Astrocyte (in vitro differentiated cells and primary cell): ENCODE measurements around the gene VPS50. TPM values are rescaled to one million over a fixed set of nuclear protein-coding genes. Genes with fewer than 3 reads are reported as not detected.
"Not testable (repeated sequence)": the region's sequence is repeated elsewhere in the genome, so short reads cannot be mapped to it uniquely, and the experiment has no call there.

ENCODE experiments used
- DNase-seq: peaks from one replicate; pipeline ENCODE4 v3.0.0-alpha.2; 2010; ENCODE audit warnings: low read depth
- FAIRE-seq: peaks from 2 replicates; lab custom pipeline; 2011; peaks lifted over from hg19 to GRCh38; lab: Jason Lieb, UNC
- H2AFZ ChIP-seq: 2 replicates; pipeline ENCODE4 v1.6.0; 2012; ENCODE audit warnings: low read depth, low read length, inconsistent platforms
- H3K27ac ChIP-seq: 2 replicates; pipeline ENCODE4 v1.5.1; 2011; ENCODE audit warnings: low read depth, low read length, inconsistent platforms
- H3K27me3 ChIP-seq: 2 replicates; pipeline ENCODE4 v1.6.0; 2011; ENCODE audit warnings: low read length, inconsistent platforms; ENCODE audit not compliant: insufficient read depth
- H3K36me3 ChIP-seq: 2 replicates; pipeline ENCODE4 v1.5.1; 2011; ENCODE audit warnings: low read length, inconsistent platforms; ENCODE audit not compliant: insufficient read depth
- H3K4me1 ChIP-seq: 2 replicates; pipeline ENCODE4 v1.5.1; 2011; ENCODE audit warnings: low read length, inconsistent platforms; ENCODE audit not compliant: insufficient read depth
- H3K4me2 ChIP-seq: 2 replicates; pipeline ENCODE4 v1.6.0; 2012; ENCODE audit warnings: low read length, inconsistent platforms
- H3K4me3 ChIP-seq: 2 replicates; pipeline ENCODE4 v1.5.1; 2011; ENCODE audit warnings: low read depth, mild to moderate bottlenecking, low read length, inconsistent platforms; ENCODE audit not compliant: insufficient read depth
- H3K79me2 ChIP-seq: 2 replicates; pipeline ENCODE4 v1.6.0; 2012; ENCODE audit warnings: mild to moderate bottlenecking, low read length, inconsistent platforms; ENCODE audit not compliant: insufficient read depth
- H3K9ac ChIP-seq: 2 replicates; pipeline ENCODE4 v1.6.0; 2012; ENCODE audit warnings: mild to moderate bottlenecking, low read length, inconsistent platforms
- H3K9me3 ChIP-seq: 2 replicates; pipeline ENCODE4 v1.5.1; 2012; ENCODE audit warnings: low read depth, mild to moderate bottlenecking, low read length, inconsistent platforms; ENCODE audit not compliant: insufficient read depth
- H4K20me1 ChIP-seq: 2 replicates; pipeline ENCODE4 v1.6.0; 2012; ENCODE audit warnings: low read length, inconsistent platforms; ENCODE audit not compliant: insufficient read depth
- H3K27ac Mint-ChIP-seq: one replicate; pipeline ENCODE4 v1.8.0; 2021; ENCODE audit warnings: mild to moderate bottlenecking, mixed read lengths; ENCODE audit not compliant: unreplicated experiment
- H3K27me3 Mint-ChIP-seq: one replicate; pipeline ENCODE4 v1.8.0; 2021; ENCODE audit warnings: low read depth, mixed read lengths; ENCODE audit not compliant: unreplicated experiment
- H3K36me3 Mint-ChIP-seq: one replicate; pipeline ENCODE4 v1.8.0; 2021; ENCODE audit warnings: low read depth, mixed read lengths; ENCODE audit not compliant: unreplicated experiment
- H3K4me1 Mint-ChIP-seq: one replicate; pipeline ENCODE4 v1.8.0; 2021; ENCODE audit warnings: low read depth, mixed read lengths; ENCODE audit not compliant: unreplicated experiment
- H3K4me3 Mint-ChIP-seq: one replicate; pipeline ENCODE4 v1.8.0; 2021; ENCODE audit warnings: mild to moderate bottlenecking, moderate library complexity, mixed read lengths; ENCODE audit not compliant: unreplicated experiment
- H3K9me3 Mint-ChIP-seq: one replicate; pipeline ENCODE4 v1.8.0; 2021; ENCODE audit warnings: mild to moderate bottlenecking, mixed read lengths; ENCODE audit not compliant: unreplicated experiment
- CTCF ChIP-seq: IDR thresholded peaks from 2 replicates; pipeline ENCODE4 v1.5.1; 2011; ENCODE audit warnings: low read depth, mild to moderate bottlenecking, inconsistent platforms, low read length, moderate library complexity; ENCODE audit not compliant: insufficient read depth
- EZH2 ChIP-seq: IDR thresholded peaks from 2 replicates; pipeline ENCODE4 v1.6.1; 2012; ENCODE audit warnings: mild to moderate bottlenecking, low read length, inconsistent platforms; ENCODE audit not compliant: insufficient read depth
- total RNA-seq: library from RNA; stranded (reverse); gene quantifications from 2 replicates; pipeline ENCODE4 v1.2.1, GENCODE V29; 2021

Gene VPS50
- total RNA-seq, 1 donor from 2014 or later, result 19.0 TPM

GRCh38 chr7:93315896-93316295 is 83.7 kb downstream of the VPS50 start:
- Mint-ChIP-seq H3K4me3 (no peak overlapping the region), H3K27ac (no peak overlapping the region), H3K9me3 (peaks cover 3% of the 10 kb centered on the region), H3K4me1 (peaks cover 24% of the 10 kb centered on the region), H3K27me3 (no peaks in the 10 kb centered on the region), H3K36me3 (peaks cover 3% of the 10 kb centered on the region)
- FAIRE-seq, result no peak
- H3K9ac ChIP-seq, result no peak overlapping the region
- H4K20me1 ChIP-seq, result no peaks in the 10 kb centered on the region
- H3K27me3 ChIP-seq, result no peaks in the 10 kb centered on the region
- TF ChIP-seq CTCF (no peak), EZH2 (no peak)
- no peaks in the 10 kb centered on the region for H3K36me3 ChIP-seq
- DNase-seq, result peak; percentile 40
- peak overlapping the region; percentile 15 for H3K4me2 ChIP-seq
- peaks cover 9% of the 10 kb centered on the region for H3K4me1 ChIP-seq
- no peaks in the 10 kb centered on the region for H3K9me3 ChIP-seq
- H3K4me3 ChIP-seq, result no peak overlapping the region
- H2AFZ ChIP-seq, result no peak overlapping the region
- H3K79me2 ChIP-seq, result no peaks in the 10 kb centered on the region
- peak overlapping the region; percentile 12 for H3K27ac ChIP-seq

- Histone ChIP-seq H4K20me1 (no peaks in the 10 kb centered on the region), H3K27me3 (no peaks in the 10 kb centered on the region), H3K4me3 (no peak overlapping the region), H3K79me2 (no peaks in the 10 kb centered on the region), H3K4me2 (peak overlapping the region; percentile 15), H3K9me3 (no peaks in the 10 kb centered on the region), H3K27ac (no peak overlapping the region), H3K9ac (no peak overlapping the region), H3K36me3 (no peaks in the 10 kb centered on the region), H3K4me1 (peaks cover 9% of the 10 kb centered on the region), H2AFZ (no peak overlapping the region)
- Mint-ChIP-seq H3K36me3 (peaks cover 3% of the 10 kb centered on the region), H3K27ac (no peak overlapping the region), H3K9me3 (peaks cover 3% of the 10 kb centered on the region), H3K4me1 (peaks cover 24% of the 10 kb centered on the region), H3K4me3 (no peak overlapping the region), H3K27me3 (no peaks in the 10 kb centered on the region)
- TF ChIP-seq CTCF (no peak), EZH2 (no peak)
- FAIRE-seq (peak; percentile 9), DNase-seq (peak; percentile 42)
These were observed 84.6 kb downstream of the VPS50 start for GRCh38 chr7:93316730-93317129.

GRCh38 chr7:93320887-93321286 is 88.7 kb downstream of the VPS50 start:
- H2AFZ ChIP-seq, result no peak overlapping the region
- H3K9ac ChIP-seq, result no peak overlapping the region
- H3K27ac ChIP-seq, result no peak overlapping the region
- no peak for DNase-seq
- Mint-ChIP-seq H3K9me3 (peaks cover 3% of the 10 kb centered on the region), H3K27ac (no peak overlapping the region), H3K4me3 (no peak overlapping the region), H3K27me3 (no peaks in the 10 kb centered on the region), H3K4me1 (peaks cover 12% of the 10 kb centered on the region), H3K36me3 (peaks cover 8% of the 10 kb centered on the region)
- H3K4me1 ChIP-seq, result peaks cover 6% of the 10 kb centered on the region
- no peaks in the 10 kb centered on the region for H3K9me3 ChIP-seq
- no peaks in the 10 kb centered on the region for H4K20me1 ChIP-seq
- no peak overlapping the region for H3K4me2 ChIP-seq
- no peak overlapping the region for H3K4me3 ChIP-seq
- no peaks in the 10 kb centered on the region for H3K27me3 ChIP-seq
- FAIRE-seq, result no peak
- no peaks in the 10 kb centered on the region for H3K36me3 ChIP-seq
- no peaks in the 10 kb centered on the region for H3K79me2 ChIP-seq
- TF ChIP-seq CTCF, result no peak
- no peak for TF ChIP-seq EZH2

- H3K4me3 ChIP-seq, H3K9me3 ChIP-seq, DNase-seq, H3K27ac Mint-ChIP-seq, H3K36me3 ChIP-seq, H2AFZ ChIP-seq, H3K36me3 Mint-ChIP-seq, H3K27me3 ChIP-seq, H3K9ac ChIP-seq, H3K27me3 Mint-ChIP-seq, FAIRE-seq, H3K9me3 Mint-ChIP-seq, H3K79me2 ChIP-seq, H3K4me3 Mint-ChIP-seq, H3K4me2 ChIP-seq, H4K20me1 ChIP-seq: not testable (repeated sequence)
- H3K4me1 Mint-ChIP-seq, result peaks cover 11% of the 10 kb centered on the region
- Histone ChIP-seq H3K27ac (peak overlapping the region; percentile 84), H3K4me1 (peaks cover 12% of the 10 kb centered on the region)
These were observed 94.1 kb downstream of the VPS50 start for GRCh38 chr7:93326291-93326690.
